ENCODE measurements around the gene NTSR1. TPM values are rescaled to one million over a fixed set of nuclear protein-coding genes. Genes with fewer than 3 reads are reported as not detected.

NTSR1 gene
- total and polyA plus RNA-seq, 2 experiments from 2014 or later = not detected

GRCh38 chr20:62667530-62668440 lies 40.9 kb upstream of the NTSR1 start:
- Histone ChIP-seq H3F3A (ENCODE audit: insufficient read depth) (no peaks in the 10 kb centered on the region), H3K9me3 (ENCODE audit: low read depth) (no peaks in the 10 kb centered on the region), H3K36me3 (ENCODE audit: low read depth) (no peaks in the 10 kb centered on the region), H3K27ac (no peak overlapping the region), H3K79me2 (ENCODE audit: insufficient read depth) (no peaks in the 10 kb centered on the region), H2AFZ (no peak overlapping the region), H4K20me1 (ENCODE audit: insufficient read depth) (no peaks in the 10 kb centered on the region), H3K4me2 (ENCODE audit: unreplicated experiment) (no peak overlapping the region), H3K9me2 (ENCODE audit: insufficient read depth) (no peaks in the 10 kb centered on the region), H3K9ac (no peak overlapping the region), H3K4me1 (ENCODE audit: insufficient read depth) (no peaks in the 10 kb centered on the region), H3K27me3 (replicated peaks; ENCODE audit: insufficient read depth) (no peaks in the 10 kb centered on the region), H3K4me3 (no peak overlapping the region)
- DNase-seq = no peak
- in situ Hi-C loops (cut with MboI) = no loop called here
- TF ChIP-seq EZH2phosphoT487 (IDR thresholded peaks at IDR 0.05; ENCODE audit: insufficient read depth, low read depth) (no peak), EZH2 (IDR thresholded peaks at IDR 0.05; ENCODE audit: insufficient read depth, poor library complexity, severe bottlenecking) (no peak)
- 56 to 58% methylated on average over 29 to 30 of the region's 30 CpGs for WGBS, 2 experiments (ENCODE audit: low coverage in 1 of 2, low lambda C conversion rate in 2 of 2, missing lambda C conversion rate in 2 of 2)

- in situ Hi-C loops (cut with MboI) = no loop called here
- no peak overlapping the region for H3K4me3 ChIP-seq
- no peaks in the 10 kb centered on the region for H3K4me1 ChIP-seq (ENCODE audit: insufficient read depth)
- H2AFZ ChIP-seq = no peak overlapping the region
- WGBS, 2 experiments (ENCODE audit: low coverage in 1 of 2, low lambda C conversion rate in 2 of 2, missing lambda C conversion rate in 2 of 2) = 35 to 42% methylated on average over 13 of the region's 13 CpGs
- TF ChIP-seq EZH2 (IDR thresholded peaks at IDR 0.05; ENCODE audit: insufficient read depth, poor library complexity, severe bottlenecking) (no peak), EZH2phosphoT487 (IDR thresholded peaks at IDR 0.05; ENCODE audit: insufficient read depth, low read depth) (no peak)
- H3K9me3 ChIP-seq (ENCODE audit: low read depth) = no peaks in the 10 kb centered on the region
- no peaks in the 10 kb centered on the region for H3K79me2 ChIP-seq (ENCODE audit: insufficient read depth)
- no peaks in the 10 kb centered on the region for H3K27me3 ChIP-seq (replicated peaks; ENCODE audit: insufficient read depth)
- H3K27ac ChIP-seq = no peak overlapping the region
- H4K20me1 ChIP-seq (ENCODE audit: insufficient read depth) = no peaks in the 10 kb centered on the region
- H3K9ac ChIP-seq = no peak overlapping the region
- no peak overlapping the region for H3K4me2 ChIP-seq (ENCODE audit: unreplicated experiment)
- DNase-seq = peak; percentile 84
- H3K9me2 ChIP-seq (ENCODE audit: insufficient read depth) = no peaks in the 10 kb centered on the region
- no peaks in the 10 kb centered on the region for H3K36me3 ChIP-seq (ENCODE audit: low read depth)
- no peaks in the 10 kb centered on the region for H3F3A ChIP-seq (ENCODE audit: insufficient read depth)
These were observed 40.1 kb upstream of the NTSR1 start for GRCh38 chr20:62668441-62669027.

DNA sequence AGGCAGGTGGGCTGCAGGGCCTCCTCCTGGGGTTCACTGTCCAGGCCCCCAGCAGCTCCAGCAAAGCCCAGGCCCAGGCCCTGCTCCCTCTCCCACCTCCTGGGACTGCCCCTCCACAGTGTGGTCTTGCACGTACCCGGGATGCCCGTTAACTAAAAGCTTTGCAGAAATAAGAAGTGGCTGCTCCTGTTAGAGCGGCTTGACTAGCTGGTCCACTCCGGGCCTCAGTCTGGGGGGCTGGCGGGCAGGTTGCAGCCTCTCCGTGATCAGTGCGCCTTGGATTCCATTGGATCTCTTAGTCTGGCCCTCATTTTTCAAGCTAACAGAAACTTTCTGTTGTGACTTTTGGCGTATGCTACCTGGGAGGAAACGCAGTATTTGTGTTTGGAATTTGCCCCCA lies 39.4 kb upstream of the NTSR1 start:
- TF ChIP-seq EZH2phosphoT487 (IDR thresholded peaks at IDR 0.05; ENCODE audit: insufficient read depth, low read depth) (no peak), EZH2 (IDR thresholded peaks at IDR 0.05; ENCODE audit: insufficient read depth, poor library complexity, severe bottlenecking) (no peak)
- whole genome bisulfite sequencing, 2 experiments (ENCODE audit: low coverage in 1 of 2, low lambda C conversion rate in 2 of 2, missing lambda C conversion rate in 2 of 2) = 82 to 94% methylated on average over 10 of the region's 10 CpGs
- Histone ChIP-seq H3K4me2 (ENCODE audit: unreplicated experiment) (no peak overlapping the region), H3K36me3 (ENCODE audit: low read depth) (no peaks in the 10 kb centered on the region), H3K27me3 (replicated peaks; ENCODE audit: insufficient read depth) (no peaks in the 10 kb centered on the region), H3K9me3 (ENCODE audit: low read depth) (no peaks in the 10 kb centered on the region), H4K20me1 (ENCODE audit: insufficient read depth) (no peaks in the 10 kb centered on the region), H3K9me2 (ENCODE audit: insufficient read depth) (no peaks in the 10 kb centered on the region), H3K4me1 (ENCODE audit: insufficient read depth) (no peaks in the 10 kb centered on the region), H3F3A (ENCODE audit: insufficient read depth) (no peaks in the 10 kb centered on the region), H3K4me3 (no peak overlapping the region), H3K27ac (no peak overlapping the region), H3K79me2 (ENCODE audit: insufficient read depth) (no peaks in the 10 kb centered on the region), H3K9ac (no peak overlapping the region), H2AFZ (no peak overlapping the region)
- no peak for DNase-seq
- in situ Hi-C loops (cut with MboI) = no loop called here

DNA sequence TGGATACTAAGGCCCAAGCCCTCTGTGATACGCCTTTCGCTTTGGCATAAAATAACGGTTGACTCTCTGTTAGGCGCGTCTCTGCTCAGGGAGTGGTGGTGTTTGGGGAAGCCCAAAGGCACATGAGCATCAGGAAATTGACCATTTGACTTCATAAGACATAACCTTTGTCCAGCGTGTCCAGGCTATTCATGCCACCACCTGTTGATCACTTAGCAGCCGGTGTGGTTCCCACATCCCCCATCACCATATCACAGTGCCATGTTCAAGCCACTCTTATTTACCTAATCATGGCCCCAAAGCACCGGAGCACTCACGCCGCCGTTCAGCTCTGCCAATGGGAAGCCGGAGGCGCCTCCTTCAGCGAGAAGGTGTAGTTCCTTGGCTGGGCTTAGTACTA lies 38.5 kb upstream of the NTSR1 start:
- no peaks in the 10 kb centered on the region for H3K36me3 ChIP-seq (ENCODE audit: low read depth)
- H3K27ac ChIP-seq = no peak overlapping the region
- no peak for TF ChIP-seq EZH2phosphoT487 (IDR thresholded peaks at IDR 0.05; ENCODE audit: insufficient read depth, low read depth)
- no peak for TF ChIP-seq EZH2 (IDR thresholded peaks at IDR 0.05; ENCODE audit: insufficient read depth, poor library complexity, severe bottlenecking)
- H3K4me1 ChIP-seq (ENCODE audit: insufficient read depth) = peaks cover under 1% of the 10 kb centered on the region; the same call in 1 of the 2 replicates
- H2AFZ ChIP-seq = no peak overlapping the region
- H3K79me2 ChIP-seq (ENCODE audit: insufficient read depth) = no peaks in the 10 kb centered on the region
- WGBS, 2 experiments (ENCODE audit: low coverage in 1 of 2, low lambda C conversion rate in 2 of 2, missing lambda C conversion rate in 2 of 2) = 94% methylated on average over 14 of the region's 14 CpGs
- in situ Hi-C loops (cut with MboI) = loop anchor here (10.0 kb wide), 1 partner anchor 115 kb away; no protein-coding TSS in a partner anchor
- no peaks in the 10 kb centered on the region for H3K27me3 ChIP-seq (replicated peaks; ENCODE audit: insufficient read depth)
- H3F3A ChIP-seq (ENCODE audit: insufficient read depth) = no peaks in the 10 kb centered on the region
- no peak overlapping the region for H3K4me2 ChIP-seq (ENCODE audit: unreplicated experiment)
- no peaks in the 10 kb centered on the region for H3K9me3 ChIP-seq (ENCODE audit: low read depth)
- no peak overlapping the region for H3K4me3 ChIP-seq
- no peaks in the 10 kb centered on the region for H4K20me1 ChIP-seq (ENCODE audit: insufficient read depth)
- no peak for DNase-seq
- no peak overlapping the region for H3K9ac ChIP-seq
- no peaks in the 10 kb centered on the region for H3K9me2 ChIP-seq (ENCODE audit: insufficient read depth)
